Measurements from ENCODE around the gene BICRAL.

The BICRAL gene

DNA sequence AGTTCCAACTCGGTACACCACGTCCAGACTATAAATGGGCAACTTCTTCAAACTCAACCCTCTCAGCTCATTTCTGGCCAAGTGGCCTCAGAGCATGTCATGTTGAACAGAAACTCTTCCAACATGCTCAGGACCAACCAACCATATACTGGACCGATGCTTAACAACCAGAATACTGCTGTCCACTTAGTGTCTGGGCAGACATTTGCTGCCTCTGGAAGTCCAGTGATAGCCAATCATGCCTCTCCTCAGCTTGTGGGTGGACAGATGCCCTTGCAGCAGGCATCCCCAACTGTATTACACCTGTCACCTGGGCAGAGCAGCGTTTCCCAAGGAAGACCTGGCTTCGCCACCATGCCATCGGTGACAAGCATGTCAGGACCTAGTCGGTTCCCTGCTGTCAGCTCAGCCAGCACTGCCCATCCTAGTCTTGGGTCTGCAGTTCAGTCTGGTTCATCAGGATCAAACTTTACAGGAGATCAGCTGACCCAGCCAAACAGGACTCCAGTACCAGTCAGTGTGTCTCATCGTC lies 47.8 kb downstream of the BICRAL start:
- TF ChIP-seq, protein P1, sequence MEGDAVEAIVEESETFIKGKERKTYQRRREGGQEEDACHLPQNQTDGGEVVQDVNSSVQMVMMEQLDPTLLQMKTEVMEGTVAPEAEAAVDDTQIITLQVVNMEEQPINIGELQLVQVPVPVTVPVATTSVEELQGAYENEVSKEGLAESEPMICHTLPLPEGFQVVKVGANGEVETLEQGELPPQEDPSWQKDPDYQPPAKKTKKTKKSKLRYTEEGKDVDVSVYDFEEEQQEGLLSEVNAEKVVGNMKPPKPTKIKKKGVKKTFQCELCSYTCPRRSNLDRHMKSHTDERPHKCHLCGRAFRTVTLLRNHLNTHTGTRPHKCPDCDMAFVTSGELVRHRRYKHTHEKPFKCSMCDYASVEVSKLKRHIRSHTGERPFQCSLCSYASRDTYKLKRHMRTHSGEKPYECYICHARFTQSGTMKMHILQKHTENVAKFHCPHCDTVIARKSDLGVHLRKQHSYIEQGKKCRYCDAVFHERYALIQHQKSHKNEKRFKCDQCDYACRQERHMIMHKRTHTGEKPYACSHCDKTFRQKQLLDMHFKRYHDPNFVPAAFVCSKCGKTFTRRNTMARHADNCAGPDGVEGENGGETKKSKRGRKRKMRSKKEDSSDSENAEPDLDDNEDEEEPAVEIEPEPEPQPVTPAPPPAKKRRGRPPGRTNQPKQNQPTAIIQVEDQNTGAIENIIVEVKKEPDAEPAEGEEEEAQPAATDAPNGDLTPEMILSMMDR (IDR thresholded peaks at IDR 0.05; ENCODE audit: insufficient read depth, low read length, missing control alignments): no peak
- ChIA-PET POLR2A (no interaction called here), CTCF (no interaction called here)
- no peak overlapping the region for H3K4me3 ChIP-seq (ENCODE audit: low read depth, low read length)
- no peak for DNase-seq (ENCODE audit: low read depth, low spot score)

DNA sequence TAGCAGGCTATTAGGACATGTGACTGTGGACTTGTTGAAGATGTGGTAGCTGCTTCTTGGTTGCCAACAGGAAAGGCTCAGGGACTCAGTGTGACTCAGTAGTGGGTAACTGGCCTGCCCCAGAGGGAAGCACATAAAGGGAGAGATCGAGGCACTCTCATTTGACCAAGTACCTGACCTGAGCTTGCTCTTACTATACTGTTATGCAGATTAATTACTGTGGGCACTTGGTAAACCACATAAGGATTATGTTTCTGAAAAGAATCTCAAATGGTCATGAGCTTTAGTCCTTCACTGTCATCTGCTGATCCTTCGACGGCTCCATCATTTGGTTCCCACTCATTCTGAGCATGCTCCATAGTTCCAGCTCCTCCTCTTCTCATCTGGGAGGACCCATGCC lies 49.4 kb downstream of the BICRAL start:
- no peak for DNase-seq (ENCODE audit: low read depth, low spot score)
- POLR2A ChIA-PET: interaction anchor here (0.6 kb wide), 1 partner anchor 136 kb away, joined by 4 read pairs; no protein-coding TSS in a partner anchor
- TF ChIP-seq, protein P1 (IDR thresholded peaks at IDR 0.05; ENCODE audit: insufficient read depth, low read length, missing control alignments): no peak
- no peak overlapping the region for H3K4me3 ChIP-seq (ENCODE audit: low read depth, low read length)
- CTCF ChIA-PET: no interaction called here

DNA sequence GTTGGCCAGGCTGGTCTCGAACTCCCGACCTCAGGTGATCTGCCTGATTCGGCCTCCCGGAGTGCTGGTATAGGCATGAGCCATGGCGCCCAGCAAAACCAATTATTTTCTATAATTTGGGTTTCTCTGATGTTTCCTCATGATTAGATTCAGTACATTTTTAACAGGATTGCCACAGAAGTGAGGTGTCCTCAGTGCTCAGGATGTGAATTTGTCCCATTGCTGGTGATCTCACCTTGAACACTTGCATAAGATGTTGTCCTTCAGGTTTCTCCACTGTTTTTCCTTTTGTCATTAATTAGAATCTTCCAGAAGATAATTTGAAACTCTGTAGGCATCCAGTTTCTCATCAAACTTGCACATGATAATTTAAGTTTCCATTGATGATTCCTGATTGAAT lies 52.2 kb downstream of the BICRAL start:
- ChIA-PET POLR2A (no interaction called here), CTCF (interaction anchor here (1.0 kb wide), 1 partner anchor 8 kb away, joined by 3 read pairs; no protein-coding TSS in a partner anchor)
- no peak overlapping the region for H3K4me3 ChIP-seq (ENCODE audit: low read depth, low read length)
- TF ChIP-seq, protein P1 (IDR thresholded peaks at IDR 0.05; ENCODE audit: insufficient read depth, low read length, missing control alignments): no peak
- DNase-seq (ENCODE audit: low read depth, low spot score): no peak

DNA sequence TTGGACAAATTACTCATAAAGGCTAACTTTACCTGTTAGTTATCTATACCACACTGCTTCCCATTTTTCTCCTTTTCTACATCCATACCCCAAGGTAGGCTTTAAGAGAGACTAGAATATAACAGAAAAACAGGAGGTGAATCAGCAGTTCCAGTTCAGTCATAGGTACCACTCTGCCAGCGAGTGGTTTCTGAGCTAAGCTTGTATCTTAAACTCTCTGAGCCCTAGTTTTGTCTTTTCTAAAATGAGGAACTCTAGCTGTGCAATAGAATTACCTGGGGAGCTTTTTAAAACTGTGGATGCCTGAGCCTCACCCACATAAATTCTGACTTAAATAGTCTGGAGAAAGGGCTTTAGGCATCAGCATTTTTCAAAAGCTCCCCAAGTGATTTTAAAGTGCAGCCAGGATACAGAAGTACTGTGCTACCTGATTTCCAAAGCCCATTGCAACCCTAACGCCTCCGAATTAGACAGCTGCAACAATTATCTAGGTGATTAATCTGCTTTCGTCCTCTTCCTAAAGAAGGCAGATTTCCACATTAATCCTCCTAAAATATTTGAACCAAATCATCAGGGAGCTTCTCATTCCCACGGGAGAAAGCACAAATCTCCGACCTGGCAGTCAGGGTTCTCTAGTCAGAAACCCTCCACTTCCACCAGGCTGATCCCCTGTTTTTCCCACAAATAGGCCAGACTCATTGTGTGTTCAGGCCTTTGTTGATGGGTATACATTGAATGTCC lies 60.2 kb downstream of the BICRAL start:
- H3K4me3 ChIP-seq (ENCODE audit: low read depth, low read length): no peak overlapping the region
- POLR2A ChIA-PET: no interaction called here
- DNase-seq (ENCODE audit: low read depth, low spot score): no peak
- CTCF ChIA-PET: interaction anchor here (1.1 kb wide), 2 partner anchors 8 to 36 kb away, joined by 3 read pairs; no protein-coding TSS in a partner anchor
- TF ChIP-seq, protein P1 (IDR thresholded peaks at IDR 0.05; ENCODE audit: insufficient read depth, low read length, missing control alignments): no peak

DNA sequence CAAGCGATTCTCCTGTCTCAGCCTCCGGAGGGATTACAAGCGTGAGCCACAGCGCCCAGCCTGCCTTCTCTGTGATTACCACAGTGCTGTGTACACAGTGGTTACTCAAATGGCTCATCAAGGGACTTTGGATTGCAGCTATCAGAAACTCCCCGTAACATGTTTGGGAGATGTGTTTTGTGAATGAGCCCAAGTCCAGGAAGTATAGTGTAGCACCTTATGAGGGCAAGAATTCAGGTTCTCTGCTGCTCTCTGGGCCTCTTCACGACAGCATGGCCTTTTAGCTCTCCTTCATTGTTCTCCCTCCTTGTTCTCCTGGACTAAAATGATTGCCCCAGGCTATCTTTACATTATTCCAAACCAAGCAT lies 63.5 kb downstream of the BICRAL start:
- DNase-seq (ENCODE audit: low read depth, low spot score): no peak
- POLR2A ChIA-PET: interaction anchor here (0.6 kb wide), 1 partner anchor 38 kb away, joined by 3 read pairs; no protein-coding TSS in a partner anchor
- CTCF ChIA-PET: interaction anchor here (0.7 to 0.9 kb wide), 2 partner anchors 8 to 9 kb away, joined by 3 read pairs; no protein-coding TSS in a partner anchor

DNA sequence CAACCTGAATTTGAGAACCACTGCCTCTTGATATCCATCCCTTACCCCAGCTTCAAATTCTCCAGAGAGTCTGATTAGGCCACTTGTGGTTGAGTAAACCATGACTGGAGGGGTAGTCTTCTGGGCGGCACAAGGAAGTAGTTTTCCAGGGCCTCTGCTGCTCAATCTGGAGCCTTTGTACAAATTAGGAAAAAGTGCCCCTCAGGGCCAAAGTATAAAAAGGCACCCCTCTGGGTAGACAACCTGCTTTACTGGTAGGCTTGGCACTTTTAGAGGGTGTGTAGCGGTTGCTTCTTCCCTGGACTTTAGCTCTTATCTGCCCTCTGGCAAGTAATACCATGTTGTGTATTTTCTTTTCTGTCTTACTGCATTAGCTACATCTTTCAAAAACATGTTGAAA lies 64.7 kb downstream of the BICRAL start:
- ChIA-PET POLR2A (no interaction called here), CTCF (no interaction called here)
- TF ChIP-seq, protein P1 (IDR thresholded peaks at IDR 0.05; ENCODE audit: insufficient read depth, low read length, missing control alignments): no peak
- no peak overlapping the region for H3K4me3 ChIP-seq (ENCODE audit: low read depth, low read length)
- DNase-seq (ENCODE audit: low read depth, low spot score): no peak

More for the DNA sequence above, 63.5 kb downstream of the BICRAL start:
- TF ChIP-seq, protein P1 (IDR thresholded peaks at IDR 0.05; ENCODE audit: insufficient read depth, low read length, missing control alignments): no peak
- H3K4me3 ChIP-seq (ENCODE audit: low read depth, low read length): no peak overlapping the region
